Astrocyte (in vitro differentiated cells and primary cell): ENCODE measurements around the gene TMEM63A.

Experiments
- EZH2 ChIP-seq: IDR thresholded peaks from 2 replicates; pipeline ENCODE4 v1.6.1; 2012; ENCODE audit warnings: mild to moderate bottlenecking, low read length, inconsistent platforms; ENCODE audit not compliant: insufficient read depth
- TF ChIP-seq, protein P1 (sequence below): IDR thresholded peaks from 2 replicates; pipeline ENCODE4 v1.5.1; 2011; ENCODE audit warnings: low read depth, mild to moderate bottlenecking, inconsistent platforms, low read length, moderate library complexity; ENCODE audit not compliant: insufficient read depth

DNA sequence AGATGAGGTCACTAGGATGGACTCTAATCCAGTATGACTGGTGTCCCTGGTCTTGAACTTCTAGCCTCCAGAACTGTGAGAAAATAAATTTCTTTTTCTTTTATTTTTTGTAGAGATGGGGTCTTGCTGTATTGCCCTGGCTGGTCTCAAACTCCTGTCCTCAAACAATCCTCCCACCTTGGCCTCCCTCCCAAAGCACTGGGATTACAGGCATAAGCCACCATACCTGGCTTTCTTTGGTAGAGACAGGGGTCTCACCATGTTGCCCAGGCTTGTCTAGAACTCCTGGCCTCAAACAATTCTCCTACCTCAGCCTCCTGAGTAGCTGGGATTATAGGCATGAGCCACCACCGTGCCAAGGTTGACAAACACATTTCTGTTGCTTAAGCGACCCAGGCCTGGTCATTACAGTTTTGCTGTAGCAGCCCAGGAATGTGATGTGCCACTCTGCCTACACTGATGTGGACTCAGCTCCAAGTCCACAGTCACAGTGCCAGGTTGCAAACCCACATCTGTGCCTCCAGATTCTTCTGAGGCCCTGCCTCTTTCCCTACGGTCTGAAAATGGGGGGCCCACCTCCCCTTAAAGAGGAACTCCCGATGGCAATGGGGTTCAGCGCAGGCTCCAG, 25.9 kb upstream of the TMEM63A start:
- TF ChIP-seq, protein P1, sequence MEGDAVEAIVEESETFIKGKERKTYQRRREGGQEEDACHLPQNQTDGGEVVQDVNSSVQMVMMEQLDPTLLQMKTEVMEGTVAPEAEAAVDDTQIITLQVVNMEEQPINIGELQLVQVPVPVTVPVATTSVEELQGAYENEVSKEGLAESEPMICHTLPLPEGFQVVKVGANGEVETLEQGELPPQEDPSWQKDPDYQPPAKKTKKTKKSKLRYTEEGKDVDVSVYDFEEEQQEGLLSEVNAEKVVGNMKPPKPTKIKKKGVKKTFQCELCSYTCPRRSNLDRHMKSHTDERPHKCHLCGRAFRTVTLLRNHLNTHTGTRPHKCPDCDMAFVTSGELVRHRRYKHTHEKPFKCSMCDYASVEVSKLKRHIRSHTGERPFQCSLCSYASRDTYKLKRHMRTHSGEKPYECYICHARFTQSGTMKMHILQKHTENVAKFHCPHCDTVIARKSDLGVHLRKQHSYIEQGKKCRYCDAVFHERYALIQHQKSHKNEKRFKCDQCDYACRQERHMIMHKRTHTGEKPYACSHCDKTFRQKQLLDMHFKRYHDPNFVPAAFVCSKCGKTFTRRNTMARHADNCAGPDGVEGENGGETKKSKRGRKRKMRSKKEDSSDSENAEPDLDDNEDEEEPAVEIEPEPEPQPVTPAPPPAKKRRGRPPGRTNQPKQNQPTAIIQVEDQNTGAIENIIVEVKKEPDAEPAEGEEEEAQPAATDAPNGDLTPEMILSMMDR: no peak
- TF ChIP-seq EZH2: no peak
